Measurements from ENCODE around the gene SH2D3C. TPM values are rescaled to one million over a fixed set of nuclear protein-coding genes. Genes with fewer than 3 reads are reported as not detected.

Gene SH2D3C
- total and polyA plus RNA-seq, 9 donors, result 1.9 to 17.0 (median 4.6) TPM

DNA sequence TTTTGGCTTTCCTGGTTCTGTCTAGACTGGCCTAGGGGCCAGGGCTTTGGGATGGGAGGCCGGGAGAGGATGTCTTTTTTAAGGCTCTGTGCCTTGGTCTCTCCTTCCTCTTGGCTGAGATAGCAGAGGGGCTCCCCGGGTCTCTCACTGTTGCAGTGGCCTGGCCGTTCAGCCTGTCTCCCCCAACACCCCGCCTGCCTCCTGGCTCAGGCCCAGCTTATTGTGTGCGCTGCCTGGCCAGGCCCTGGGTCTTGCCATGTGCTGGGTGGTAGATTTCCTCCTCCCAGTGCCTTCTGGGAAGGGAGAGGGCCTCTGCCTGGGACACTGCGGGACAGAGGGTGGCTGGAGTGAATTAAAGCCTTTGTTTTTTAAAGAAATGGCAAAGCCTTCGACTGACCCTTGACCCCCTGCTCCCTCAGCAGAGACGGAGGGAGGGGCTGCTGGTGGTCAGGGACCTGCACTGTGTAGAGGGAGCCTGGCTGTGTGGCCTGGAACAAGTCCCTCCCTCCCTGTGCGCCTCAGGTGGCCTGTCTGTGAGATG lies 35.3 kb upstream of the SH2D3C start:
- TF ChIP-seq EP300 (IDR thresholded peaks at IDR 0.05), result no peak
- no peak for TF ChIP-seq POLR2A (IDR thresholded peaks at IDR 0.05)
- TF ChIP-seq, protein P1, sequence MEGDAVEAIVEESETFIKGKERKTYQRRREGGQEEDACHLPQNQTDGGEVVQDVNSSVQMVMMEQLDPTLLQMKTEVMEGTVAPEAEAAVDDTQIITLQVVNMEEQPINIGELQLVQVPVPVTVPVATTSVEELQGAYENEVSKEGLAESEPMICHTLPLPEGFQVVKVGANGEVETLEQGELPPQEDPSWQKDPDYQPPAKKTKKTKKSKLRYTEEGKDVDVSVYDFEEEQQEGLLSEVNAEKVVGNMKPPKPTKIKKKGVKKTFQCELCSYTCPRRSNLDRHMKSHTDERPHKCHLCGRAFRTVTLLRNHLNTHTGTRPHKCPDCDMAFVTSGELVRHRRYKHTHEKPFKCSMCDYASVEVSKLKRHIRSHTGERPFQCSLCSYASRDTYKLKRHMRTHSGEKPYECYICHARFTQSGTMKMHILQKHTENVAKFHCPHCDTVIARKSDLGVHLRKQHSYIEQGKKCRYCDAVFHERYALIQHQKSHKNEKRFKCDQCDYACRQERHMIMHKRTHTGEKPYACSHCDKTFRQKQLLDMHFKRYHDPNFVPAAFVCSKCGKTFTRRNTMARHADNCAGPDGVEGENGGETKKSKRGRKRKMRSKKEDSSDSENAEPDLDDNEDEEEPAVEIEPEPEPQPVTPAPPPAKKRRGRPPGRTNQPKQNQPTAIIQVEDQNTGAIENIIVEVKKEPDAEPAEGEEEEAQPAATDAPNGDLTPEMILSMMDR (IDR thresholded peaks at IDR 0.05), result no peak
- Histone ChIP-seq H3K9me3 (no peaks in the 10 kb centered on the region), H3K4me1 (ENCODE audit: insufficient read depth) (peaks cover 5% of the 10 kb centered on the region), H3K27me3 (no peaks in the 10 kb centered on the region), H3K4me3 (no peak overlapping the region), H3K27ac (peak overlapping the region in 1 of 2 donors; percentile 29), H3K36me3 (no peaks in the 10 kb centered on the region)
- peak in 4 of 5 donors; percentile 50 to 70 (median 53) for DNase-seq
- 48 to 50% (median 50%) methylated on average over 9 of the region's 9 CpGs for WGBS, 3 donors
- intact Hi-C loops (cut with DNase I), result no loop called here

DNA sequence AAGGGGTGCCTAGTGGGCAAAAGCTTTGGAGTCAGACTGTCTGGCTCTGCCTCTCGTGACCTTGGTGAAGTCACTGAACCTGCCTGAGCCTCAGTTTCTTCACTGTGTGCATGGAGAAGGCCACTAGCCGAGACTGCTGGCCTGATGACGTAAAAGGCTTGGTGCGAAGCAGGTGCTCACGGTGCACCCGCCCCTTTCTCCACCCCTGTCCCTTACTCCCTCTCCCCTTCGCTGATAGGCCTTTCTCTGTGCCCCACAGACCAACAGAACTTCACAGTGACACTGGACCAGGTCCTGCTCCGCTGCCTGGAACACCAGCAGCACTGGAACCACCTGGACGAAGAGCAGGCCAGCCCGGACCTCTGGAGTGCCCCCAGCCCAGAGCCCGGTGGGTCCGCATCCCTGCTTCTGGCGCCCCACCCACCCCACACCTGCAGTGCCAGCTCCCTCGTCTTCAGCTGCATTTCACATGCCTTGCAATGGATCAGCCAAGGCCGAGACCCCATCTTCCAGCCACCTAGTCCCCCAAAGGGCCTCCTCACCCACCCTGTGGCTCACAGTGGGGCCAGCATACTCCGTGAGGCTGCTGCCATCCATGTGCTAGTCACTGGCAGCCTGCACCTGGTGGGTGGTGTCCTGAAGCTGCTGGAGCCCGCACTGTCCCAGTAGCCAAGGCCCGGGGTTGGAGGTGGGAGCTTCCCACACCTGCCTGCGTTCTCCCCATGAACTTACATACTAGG lies 34.6 kb upstream of the SH2D3C start:
- H3K4me1 ChIP-seq (ENCODE audit: insufficient read depth), result peaks cover 7% of the 10 kb centered on the region
- no peak overlapping the region for H3K4me3 ChIP-seq
- H3K27me3 ChIP-seq, result no peaks in the 10 kb centered on the region
- peak in 3 of 5 donors; percentile 24 to 42 (median 41) for DNase-seq
- H3K27ac ChIP-seq, result peak overlapping the region in 1 of 2 donors; percentile 29
- TF ChIP-seq EP300 (IDR thresholded peaks at IDR 0.05) (no peak), POLR2A (IDR thresholded peaks at IDR 0.05) (no peak)
- intact Hi-C loops (cut with DNase I), result no loop called here
- H3K36me3 ChIP-seq, result no peaks in the 10 kb centered on the region
- WGBS, 3 donors, result 78 to 83% (median 82%) methylated on average over 17 to 19 of the region's 19 CpGs
- H3K9me3 ChIP-seq, result no peaks in the 10 kb centered on the region

DNA sequence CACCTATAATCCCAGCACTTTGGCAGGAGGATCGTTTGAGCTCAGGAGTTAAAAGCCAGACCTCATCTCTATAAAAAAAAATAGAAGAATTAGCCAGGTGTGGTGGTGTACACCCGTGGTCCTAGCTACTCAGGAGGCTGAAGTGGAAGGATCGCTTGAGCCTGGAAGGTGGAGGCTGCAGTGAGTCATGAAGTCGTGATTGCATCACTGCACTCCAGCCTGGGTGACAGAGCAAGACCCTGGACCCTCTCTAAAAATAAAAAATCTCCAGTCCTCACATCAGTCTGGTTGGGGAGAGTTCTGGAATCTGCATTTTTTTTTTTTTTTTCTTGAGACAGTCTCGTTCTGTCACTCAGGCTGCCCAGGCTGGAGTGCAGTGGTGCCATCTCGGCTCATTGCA lies 33.5 kb upstream of the SH2D3C start:
- peaks cover 7% of the 10 kb centered on the region for H3K4me1 ChIP-seq (ENCODE audit: insufficient read depth)
- no peak for DNase-seq
- WGBS, 3 donors, result 82 to 86% (median 84%) methylated on average over 6 of the region's 6 CpGs
- intact Hi-C loops (cut with DNase I), result no loop called here
- H3K36me3 ChIP-seq, result no peaks in the 10 kb centered on the region
- no peak for TF ChIP-seq EP300 (IDR thresholded peaks at IDR 0.05)
- no peak for TF ChIP-seq POLR2A (IDR thresholded peaks at IDR 0.05)
- TF ChIP-seq, protein P1 (IDR thresholded peaks at IDR 0.05), result no peak
- H3K9me3 ChIP-seq, result no peaks in the 10 kb centered on the region
- no peaks in the 10 kb centered on the region for H3K27me3 ChIP-seq
- H3K27ac ChIP-seq, result no peak overlapping the region
- no peak overlapping the region for H3K4me3 ChIP-seq

DNA sequence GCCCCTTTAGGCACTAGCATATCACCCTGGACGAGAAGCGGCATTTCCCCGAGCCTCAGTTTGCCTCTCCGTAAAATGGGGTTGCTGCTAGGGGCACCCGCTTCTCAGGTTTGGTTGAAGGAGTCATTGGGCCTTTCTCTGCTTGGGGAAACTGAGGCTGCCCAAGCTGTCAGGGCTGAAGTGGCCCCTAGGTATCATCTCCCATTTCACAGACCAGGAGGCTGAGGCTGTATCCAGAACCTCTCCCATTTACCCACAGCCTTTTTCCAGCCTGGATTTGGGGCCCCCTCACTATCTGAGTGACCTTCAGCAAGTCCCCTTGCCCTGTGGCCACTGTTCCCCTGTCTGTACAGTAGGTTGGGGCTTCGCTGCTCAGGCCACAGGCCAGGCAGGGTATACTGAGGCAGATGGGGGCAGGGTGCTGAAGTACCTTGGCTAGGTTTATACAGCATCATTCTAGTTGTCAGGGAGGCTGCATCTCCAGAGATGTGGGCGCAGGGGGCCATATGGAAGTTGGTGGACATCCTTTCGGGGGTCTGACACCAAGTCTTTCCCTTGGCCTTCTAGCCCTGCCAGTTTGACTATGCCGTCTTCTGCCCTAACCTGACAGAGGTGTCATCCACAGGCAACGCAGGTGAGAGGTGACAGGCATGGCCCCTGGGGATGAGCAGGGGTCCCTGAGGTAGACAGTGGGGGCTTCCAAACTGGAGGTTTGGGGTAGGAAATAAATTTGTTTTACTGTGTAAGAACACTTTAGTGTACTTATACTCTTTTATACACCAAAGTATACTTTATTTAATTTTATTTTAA lies 32.1 kb upstream of the SH2D3C start:
- Histone ChIP-seq H3K4me3 (no peak overlapping the region), H3K27ac (peak overlapping the region in 1 of 2 donors; percentile 74), H3K36me3 (no peaks in the 10 kb centered on the region), H3K27me3 (no peaks in the 10 kb centered on the region), H3K9me3 (no peaks in the 10 kb centered on the region), H3K4me1 (ENCODE audit: insufficient read depth) (peaks cover 4% of the 10 kb centered on the region)
- TF ChIP-seq POLR2A (IDR thresholded peaks at IDR 0.05), result no peak
- intact Hi-C loops (cut with DNase I), result no loop called here
- no peak for DNase-seq
- WGBS, 3 donors, result 93 to 97% (median 96%) methylated on average over 10 of the region's 10 CpGs

DNA sequence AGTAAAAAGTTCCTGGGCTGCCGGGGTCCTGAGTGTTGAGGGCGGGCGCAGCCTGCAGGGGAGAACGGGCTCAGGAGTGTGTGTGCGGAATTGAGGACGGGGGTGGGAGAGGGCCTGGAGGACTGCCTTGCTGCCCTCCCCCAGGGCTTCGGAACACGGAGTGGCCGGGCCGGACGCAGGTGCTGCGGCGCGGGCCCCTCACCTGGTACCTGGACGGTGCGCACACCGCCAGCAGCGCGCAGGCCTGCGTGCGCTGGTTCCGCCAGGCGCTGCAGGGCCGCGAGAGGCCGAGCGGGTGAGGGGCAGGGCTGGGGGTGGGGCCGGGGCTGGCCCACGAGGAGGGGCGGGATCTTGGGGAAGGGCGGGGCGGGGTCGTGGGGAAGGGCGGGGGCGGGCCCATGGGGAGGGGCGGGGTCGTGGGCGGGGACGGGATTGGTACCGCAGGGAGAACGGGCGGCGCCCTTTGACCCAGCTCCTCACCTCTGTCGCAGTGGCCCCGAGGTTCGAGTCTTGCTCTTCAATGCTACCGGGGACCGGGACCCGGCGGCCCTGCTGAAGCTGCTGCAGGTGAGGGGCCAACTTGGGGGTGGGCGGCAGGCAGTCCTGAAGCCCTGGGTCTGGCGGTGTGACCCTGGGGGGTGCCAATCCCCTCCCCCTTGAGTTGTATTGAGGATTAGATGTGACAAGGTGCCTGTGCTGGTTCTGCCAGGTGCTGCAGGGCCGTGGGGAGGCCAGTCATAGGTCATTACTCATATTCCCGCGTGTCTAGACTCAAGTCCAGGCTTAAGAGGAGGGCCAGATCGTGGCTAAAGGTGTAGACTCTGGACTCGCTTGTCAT lies 31.3 kb upstream of the SH2D3C start:
- peak overlapping the region; percentile 27 to 74 for H3K27ac ChIP-seq
- TF ChIP-seq EP300 (IDR thresholded peaks at IDR 0.05) (no peak), POLR2A (IDR thresholded peaks at IDR 0.05) (no peak)
- TF ChIP-seq, protein P1 (IDR thresholded peaks at IDR 0.05), result no peak
- no peaks in the 10 kb centered on the region for H3K36me3 ChIP-seq
- intact Hi-C loops (cut with DNase I), result no loop called here
- H3K4me1 ChIP-seq (ENCODE audit: insufficient read depth), result peaks cover 6% of the 10 kb centered on the region
- H3K9me3 ChIP-seq, result no peaks in the 10 kb centered on the region
- peak in 4 of 5 donors; percentile 53 to 74 (median 62) for DNase-seq
- H3K27me3 ChIP-seq, result no peaks in the 10 kb centered on the region
- no peak overlapping the region for H3K4me3 ChIP-seq
- WGBS, 3 donors, result 33 to 51% (median 46%) methylated on average over 38 to 57 of the region's 57 CpGs
